ENCODE results near the gene TBC1D2B. TPM values are rescaled to one million over a fixed set of nuclear protein-coding genes. Genes with fewer than 3 reads are reported as not detected.

The TBC1D2B gene
- total and polyA plus RNA-seq, 2 of the 4 experiments (the other 2 are of a cell fraction) = 17.7 to 28.3 TPM

DNA sequence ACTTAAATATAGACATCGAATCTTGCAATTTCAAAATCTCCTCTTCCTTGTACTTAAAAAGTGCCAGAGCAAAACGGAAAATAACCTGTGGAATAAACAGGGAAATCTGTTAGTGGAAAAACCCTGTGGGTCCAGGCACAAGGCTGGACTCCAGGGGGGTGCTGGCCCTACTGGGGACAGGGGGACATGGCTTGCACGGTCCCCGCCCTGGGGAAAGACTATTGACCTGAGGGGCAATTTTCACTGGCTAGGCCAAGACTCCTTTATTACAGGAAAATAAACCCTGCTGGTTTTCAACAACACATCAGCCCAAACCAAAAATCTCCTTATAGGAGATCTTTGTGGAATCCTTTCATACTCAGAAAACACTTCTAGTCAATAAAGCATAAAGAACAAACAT lies 75.9 kb downstream of the TBC1D2B start:
- Histone ChIP-seq H2BK20ac (ENCODE audit: low read depth, low read length) (no peak overlapping the region), H3K27me3 (ENCODE audit: control insufficient read depth, insufficient read depth, low read length) (no peaks in the 10 kb centered on the region), H3K23ac (ENCODE audit: low read depth, low read length) (no peak overlapping the region), H3K9me1 (ENCODE audit: insufficient read depth, low read length) (peaks cover 9% of the 10 kb centered on the region), H2AK5ac (ENCODE audit: low read depth, low read length) (no peak overlapping the region), H3K14ac (replicated peaks; ENCODE audit: low read depth, low read length) (no peak overlapping the region), H4K91ac (ENCODE audit: insufficient read depth, low read depth, low read length) (no peak overlapping the region), H3K4ac (ENCODE audit: low read depth, low read length) (no peak overlapping the region), H3K9ac (ENCODE audit: low read depth, low read length) (no peak overlapping the region), H3K36me3 (ENCODE audit: control insufficient read depth, insufficient read depth, low read length) (peaks cover 66% of the 10 kb centered on the region), H3K4me3 (ENCODE audit: insufficient read depth, low read depth, low read length) (no peak overlapping the region), H3K4me2 (ENCODE audit: low read depth, low read length) (no peak overlapping the region), H4K5ac (ENCODE audit: low read depth, low read length) (no peak overlapping the region), H2AFZ (replicated peaks; ENCODE audit: low read length, poor library complexity) (no peak overlapping the region), H3K56ac (ENCODE audit: extremely low read depth, insufficient read depth, low read length) (no peak overlapping the region), H2BK5ac (ENCODE audit: low read depth, low read length, poor library complexity, severe bottlenecking) (no peak overlapping the region), H3K18ac (ENCODE audit: low read depth, low read length) (no peak overlapping the region), H2AK9ac (replicated peaks; ENCODE audit: low read depth, low read length, poor library complexity) (no peak overlapping the region), H2BK120ac (ENCODE audit: low read depth, low read length) (no peak overlapping the region), H3K9me3 (ENCODE audit: control insufficient read depth, insufficient read depth, low read length) (no peaks in the 10 kb centered on the region), H3K4me1 (ENCODE audit: control insufficient read depth, insufficient read depth, low read length) (peaks cover 9% of the 10 kb centered on the region), H2BK15ac (ENCODE audit: low read depth, low read length) (no peak overlapping the region), H4K20me1 (ENCODE audit: insufficient read depth, low read length) (peaks cover 39% of the 10 kb centered on the region), H4K8ac (ENCODE audit: low read depth in 2 of 2, low read length in 2 of 2) (no peak overlapping the region), H3K27ac (ENCODE audit: insufficient read depth, low read length) (no peak overlapping the region), H3K79me1 (ENCODE audit: low read depth in 1 of 2, low read length in 2 of 2) (peaks cover 7 to 54% of the 10 kb centered on the region in 2 experiments; a peak in 3 of 4 replicates)
- DNase-seq (no peak), ATAC-seq (ENCODE audit: low read depth) (no peak)
- TF ChIP-seq MAFK (IDR thresholded peaks at IDR 0.05; ENCODE audit: low read depth, low read length) = no peak
- TF ChIP-seq FOS (IDR thresholded peaks at IDR 0.05; ENCODE audit: low read depth, low read length) = no peak
- no peak for TF ChIP-seq NFE2L2 (IDR thresholded peaks at IDR 0.05; ENCODE audit: low read depth, low read length)
- TF ChIP-seq RCOR1 (IDR thresholded peaks at IDR 0.05; ENCODE audit: insufficient replicate concordance, low read length) = no peak
- TF ChIP-seq RFX5 (IDR thresholded peaks at IDR 0.05; ENCODE audit: low read depth, low read length) = no peak
- no peak for TF ChIP-seq MXI1 (IDR thresholded peaks at IDR 0.05; ENCODE audit: borderline replicate concordance, low read depth, low read length)
- TF ChIP-seq RAD21 (IDR thresholded peaks at IDR 0.05; ENCODE audit: low read length) = no peak
- TF ChIP-seq SMC3 (IDR thresholded peaks at IDR 0.05; ENCODE audit: low read depth, low read length) = no peak
- TF ChIP-seq, protein P1, sequence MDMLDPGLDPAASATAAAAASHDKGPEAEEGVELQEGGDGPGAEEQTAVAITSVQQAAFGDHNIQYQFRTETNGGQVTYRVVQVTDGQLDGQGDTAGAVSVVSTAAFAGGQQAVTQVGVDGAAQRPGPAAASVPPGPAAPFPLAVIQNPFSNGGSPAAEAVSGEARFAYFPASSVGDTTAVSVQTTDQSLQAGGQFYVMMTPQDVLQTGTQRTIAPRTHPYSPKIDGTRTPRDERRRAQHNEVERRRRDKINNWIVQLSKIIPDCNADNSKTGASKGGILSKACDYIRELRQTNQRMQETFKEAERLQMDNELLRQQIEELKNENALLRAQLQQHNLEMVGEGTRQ (IDR thresholded peaks at IDR 0.05; ENCODE audit: low read depth, low read length) = no peak
- ChIA-PET CTCF (no interaction called here), POLR2A (ENCODE audit: unreplicated experiment) (no interaction called here)
- intact Hi-C loops (cut with micrococcal nuclease) (no loop called here), dilution Hi-C loops (cut with HindIII; ENCODE audit: low sequenced_read_pairs, unreplicated experiment) (no loop called here), in situ Hi-C loops (cut with MboI; ENCODE audit: low sequenced_read_pairs) (no loop called here)
- WGBS, 2 experiments (ENCODE audit: extremely low coverage in 2 of 2, insufficient read length in 1 of 2) = no CpG with 5 or more reads among the region's 4 CpGs
- no TSS peak for BruUV-seq (replicated peaks)

All from IMR-90 (cell line).